Central memory CD4-positive, alpha-beta T cell (primary cell): ENCODE results near the gene ORM2.

Experiments
- DNase-seq: peaks from one replicate; pipeline ENCODE4 v3.0.0; 2022

Gene ORM2

GRCh38 chr9:114373960-114374730 is 44.5 kb downstream of the ORM2 start:
- DNase-seq = no peak

- no peak for DNase-seq
Observed at GRCh38 chr9:114374936-114375335, 45.3 kb downstream of the ORM2 start.

GRCh38 chr9:114375386-114376175 is 45.9 kb downstream of the ORM2 start:
- DNase-seq = no peak

GRCh38 chr9:114376586-114377445 is 47.1 kb downstream of the ORM2 start:
- no peak for DNase-seq

GRCh38 chr9:114378016-114378415 is 48.3 kb downstream of the ORM2 start:
- no peak for DNase-seq

- no peak for DNase-seq
Observed at GRCh38 chr9:114378883-114379282, 49.2 kb downstream of the ORM2 start.
